ENCODE data around the gene USP15.

USP15 gene

GRCh38 chr12:62371661-62372060 is 111.5 kb downstream of the USP15 start:
- no peak overlapping the region for H3K27ac ChIP-seq (ENCODE audit: low read depth, low read length)
- no peak overlapping the region for H3K4me2 ChIP-seq (ENCODE audit: low read depth, low read length, poor library complexity, severe bottlenecking)
- H3K79me2 ChIP-seq (ENCODE audit: insufficient read depth, low read length) = peaks cover 11% of the 10 kb centered on the region
- H2AFZ ChIP-seq (ENCODE audit: low read depth, low read length, severe bottlenecking) = no peak overlapping the region
- H3K9ac ChIP-seq (ENCODE audit: low read length) = no peak overlapping the region
- TF ChIP-seq CTCF (IDR thresholded peaks at IDR 0.05; ENCODE audit: insufficient read depth, low read length, poor library complexity, severe bottlenecking) = no peak
- TF ChIP-seq EZH2phosphoT487 (conservative IDR thresholded peaks at IDR 0.05; ENCODE audit: low read length) = no peak
- peaks cover 3% of the 10 kb centered on the region; the same call in 1 of the 2 replicates for H4K20me1 ChIP-seq (ENCODE audit: low read depth, low read length)
- H3F3A ChIP-seq (ENCODE audit: insufficient read depth) = peaks cover 6% of the 10 kb centered on the region; the same call in 1 of the 2 replicates
- H3K4me3 ChIP-seq (ENCODE audit: insufficient read depth, low read length, poor library complexity, severe bottlenecking) = no peak overlapping the region
- no peaks in the 10 kb centered on the region for H3K9me3 ChIP-seq (ENCODE audit: insufficient read depth, low read length)
- no peaks in the 10 kb centered on the region for H3K9me2 ChIP-seq (replicated peaks; ENCODE audit: insufficient read depth, low read length)
- H3K36me3 ChIP-seq (ENCODE audit: low read length) = peaks cover 11% of the 10 kb centered on the region; the same call in 1 of the 2 replicates
- H3K27me3 ChIP-seq (ENCODE audit: low read length) = no peaks in the 10 kb centered on the region

- Histone ChIP-seq H3K4me2 (ENCODE audit: low read depth, low read length, poor library complexity, severe bottlenecking) (no peak overlapping the region), H3K27me3 (ENCODE audit: low read length) (no peaks in the 10 kb centered on the region), H3K79me2 (ENCODE audit: insufficient read depth, low read length) (peaks cover 11% of the 10 kb centered on the region), H4K20me1 (ENCODE audit: low read depth, low read length) (peaks cover 3% of the 10 kb centered on the region; the same call in 1 of the 2 replicates), H3K9me2 (replicated peaks; ENCODE audit: insufficient read depth, low read length) (no peaks in the 10 kb centered on the region), H3K4me3 (ENCODE audit: insufficient read depth, low read length, poor library complexity, severe bottlenecking) (no peak overlapping the region), H3F3A (ENCODE audit: insufficient read depth) (peaks cover 6% of the 10 kb centered on the region; the same call in 1 of the 2 replicates), H3K27ac (ENCODE audit: low read depth, low read length) (no peak overlapping the region), H3K36me3 (ENCODE audit: low read length) (peaks cover 11% of the 10 kb centered on the region; the same call in 1 of the 2 replicates), H3K9me3 (ENCODE audit: insufficient read depth, low read length) (no peaks in the 10 kb centered on the region), H2AFZ (ENCODE audit: low read depth, low read length, severe bottlenecking) (no peak overlapping the region), H3K9ac (ENCODE audit: low read length) (no peak overlapping the region)
- TF ChIP-seq CTCF (IDR thresholded peaks at IDR 0.05; ENCODE audit: insufficient read depth, low read length, poor library complexity, severe bottlenecking) = no peak
- no peak for TF ChIP-seq EZH2phosphoT487 (conservative IDR thresholded peaks at IDR 0.05; ENCODE audit: low read length)
Measured at GRCh38 chr12:62372134-62372533, 111.9 kb downstream of the USP15 start.

GRCh38 chr12:62372825-62373224 is 112.6 kb downstream of the USP15 start:
- TF ChIP-seq CTCF (IDR thresholded peaks at IDR 0.05; ENCODE audit: insufficient read depth, low read length, poor library complexity, severe bottlenecking) = no peak
- TF ChIP-seq EZH2phosphoT487 (conservative IDR thresholded peaks at IDR 0.05; ENCODE audit: low read length) = no peak
- no peak overlapping the region for H3K4me2 ChIP-seq (ENCODE audit: low read depth, low read length, poor library complexity, severe bottlenecking)

More at GRCh38 chr12:62372825-62373224, 112.6 kb downstream of the USP15 start:
- Histone ChIP-seq H4K20me1 (ENCODE audit: low read depth, low read length) (peaks cover 3% of the 10 kb centered on the region; the same call in 1 of the 2 replicates), H3K36me3 (ENCODE audit: low read length) (peaks cover 11% of the 10 kb centered on the region; the same call in 1 of the 2 replicates), H3K27ac (ENCODE audit: low read depth, low read length) (no peak overlapping the region), H3K4me3 (ENCODE audit: insufficient read depth, low read length, poor library complexity, severe bottlenecking) (no peak overlapping the region), H3K27me3 (ENCODE audit: low read length) (no peaks in the 10 kb centered on the region), H3K9ac (ENCODE audit: low read length) (no peak overlapping the region), H2AFZ (ENCODE audit: low read depth, low read length, severe bottlenecking) (no peak overlapping the region), H3K79me2 (ENCODE audit: insufficient read depth, low read length) (peaks cover 11% of the 10 kb centered on the region), H3F3A (ENCODE audit: insufficient read depth) (peaks cover 6% of the 10 kb centered on the region; the same call in 1 of the 2 replicates), H3K9me3 (ENCODE audit: insufficient read depth, low read length) (no peaks in the 10 kb centered on the region), H3K9me2 (replicated peaks; ENCODE audit: insufficient read depth, low read length) (no peaks in the 10 kb centered on the region)
